Panc1 (cell line): ENCODE data around the gene PAK3. TPM values are rescaled to one million over a fixed set of nuclear protein-coding genes. Genes with fewer than 3 reads are reported as not detected.

ENCODE experiments used
- ATAC-seq: fragments of 200-7000 bp; cut with Tn5 transposase; 2 replicates; pipeline ENCODE4 v1.9.1; 2020; ENCODE audit warnings: mild to moderate bottlenecking, moderate library complexity
- BruUV-seq: library from RNA; stranded (reverse); fragments of 400-500 nt; replicated peaks from 2 replicates; lab custom pipeline; 2021; lab: Mats Ljungman, UMichigan
- CTCF ChIA-PET: fragments of 300-600 bp; sonication (Branson Sonifier 250); formaldehyde crosslinking; loops from one replicate; lab custom pipeline; 2022; ENCODE audit warnings: antibody characterized with exemption; lab: Charles Lee
- POLR2A ChIA-PET: fragments of 300-600 bp; sonication (Branson Sonifier 250); formaldehyde crosslinking; loops from one replicate; lab custom pipeline; 2022; ENCODE audit warnings: antibody characterized with exemption; lab: Charles Lee
- DNase-seq: peaks from one replicate; pipeline ENCODE4 v3.0.0-alpha.2; 2010; ENCODE audit warnings: low read depth, low spot score
- H3K27ac ChIP-seq: 2 replicates; pipeline ENCODE4 v1.5.1; 2011; ENCODE audit warnings: mild to moderate bottlenecking, low read length, inconsistent platforms
- H3K27me3 ChIP-seq: fragments of 200-500 bp; sonication (Bioruptor generic); 2 replicates; pipeline ENCODE4 v1.6.0; 2014; ENCODE audit warnings: low read length, inconsistent platforms; ENCODE audit not compliant: control insufficient read depth, insufficient read depth
- H3K36me3 ChIP-seq: fragments of 200-500 bp; sonication (Bioruptor generic); 2 replicates; pipeline ENCODE4 v1.5.1; 2014; ENCODE audit warnings: inconsistent platforms, mild to moderate bottlenecking, low read length, moderate library complexity; ENCODE audit not compliant: control insufficient read depth, insufficient read depth
- H3K4me1 ChIP-seq: 2 replicates; pipeline ENCODE4 v1.5.1; 2011; ENCODE audit warnings: inconsistent platforms, mild to moderate bottlenecking, low read length, moderate library complexity; ENCODE audit not compliant: control insufficient read depth, insufficient read depth
- H3K4me3 ChIP-seq, 2 experiments: 2 replicates each; pipeline ENCODE4 v1.5.1; 2011 to 2012; ENCODE audit warnings: low read depth in 2 of 2, low read length in 2 of 2, mild to moderate bottlenecking in 2 of 2, inconsistent platforms in 1 of 2, moderate library complexity in 1 of 2
- H3K9me3 ChIP-seq: fragments of 200-500 bp; sonication (Bioruptor generic); 2 replicates; pipeline ENCODE4 v1.5.1; 2014; ENCODE audit warnings: low read depth, mild to moderate bottlenecking, inconsistent platforms, low read length, moderate library complexity; ENCODE audit not compliant: control insufficient read depth, insufficient read depth
- CTCF ChIP-seq: fragments of 450-650 bp; IDR thresholded peaks from 2 replicates; pipeline ENCODE4 v1.5.1; 2017; ENCODE audit warnings: mild to moderate bottlenecking
- POLR2AphosphoS5 ChIP-seq: IDR thresholded peaks from 2 replicates; pipeline ENCODE4 v1.6.1; 2012; ENCODE audit warnings: mild to moderate bottlenecking, low read depth, low read length, moderate library complexity
- REST ChIP-seq, 2 experiments: IDR thresholded peaks; 2 replicates each; pipeline ENCODE4 v1.6.1; 2011 to 2012; ENCODE audit warnings: low read depth in 2 of 2, control low read depth in 1 of 2, low read length in 1 of 2, mild to moderate bottlenecking in 1 of 2, moderate library complexity in 1 of 2; ENCODE audit not compliant: insufficient read depth in 1 of 2
- SIN3A ChIP-seq: IDR thresholded peaks from 2 replicates; pipeline ENCODE4 v1.6.1; 2012; ENCODE audit warnings: low read depth, mild to moderate bottlenecking, low read length, moderate library complexity, borderline replicate concordance; ENCODE audit not compliant: insufficient read depth
- TCF7L2 ChIP-seq: IDR thresholded peaks from 2 replicates; pipeline ENCODE4 v1.6.1; 2011; ENCODE audit warnings: mild to moderate bottlenecking, low read depth, low read length, inconsistent platforms
- in situ Hi-C: cut with HindIII; loops from 2 replicates; pipeline ENCODE4 v1.10.0; 2016; ENCODE audit warnings: low sequenced_read_pairs, low pct_unique_long_range_greater_than_20kb
- intact Hi-C: fragments of 100-400 bp; cut with micrococcal nuclease; formaldehyde crosslinking; loops from one replicate; pipeline ENCODE4 v1.10.0; 2022; ENCODE audit not compliant: unreplicated experiment
- total RNA-seq: library from RNA; stranded (reverse); gene quantifications from one replicate; pipeline ENCODE4 v1.2.1, GENCODE V29; 2021; ENCODE audit not compliant: unreplicated experiment

PAK3 gene
- total RNA-seq, 1 experiment from 2014 or later: 0.15 TPM

- POLR2A ChIA-PET: no interaction called here
- H3K4me3 ChIP-seq: no peak overlapping the region
- in situ Hi-C loops (no loop called here), intact Hi-C loops (no loop called here)
- TF ChIP-seq CTCF (no peak), SIN3A (no peak), TCF7L2 (no peak), POLR2AphosphoS5 (no peak), REST (IDR thresholded peaks at IDR 0.05; ENCODE audit: insufficient read depth in 1 of 2, low read depth in 2 of 2, low read length in 1 of 2) (no peak)
- H3K36me3 ChIP-seq: no peaks in the 10 kb centered on the region
- H3K4me1 ChIP-seq: no peaks in the 10 kb centered on the region
- H3K27me3 ChIP-seq: no peaks in the 10 kb centered on the region
- no peak overlapping the region for H3K27ac ChIP-seq
- DNase-seq: no peak
- H3K9me3 ChIP-seq: no peaks in the 10 kb centered on the region
- no TSS peak for BruUV-seq
- no peak for ATAC-seq
- CTCF ChIA-PET: no interaction called here
These were observed 120.4 kb downstream of the PAK3 start for GRCh38 chrX:111216293-111216801.

GRCh38 chrX:111244235-111244750, 148.3 kb downstream of the PAK3 start:
- POLR2A ChIA-PET: no interaction called here
- Histone ChIP-seq H3K27me3 (no peaks in the 10 kb centered on the region; the same call in 1 of the 2 replicates), H3K4me1 (no peaks in the 10 kb centered on the region), H3K9me3 (no peaks in the 10 kb centered on the region), H3K27ac (no peak overlapping the region), H3K4me3 (no peak overlapping the region), H3K36me3 (no peaks in the 10 kb centered on the region)
- intact Hi-C loops: loop anchor here (2.0 to 10.0 kb wide), 5 partner anchors 69 to 799 kb away; partner anchors contain the start of gene PAK3
- ATAC-seq (no peak), DNase-seq (no peak)
- BruUV-seq: no TSS peak
- TF ChIP-seq CTCF: peak; percentile 60; the same call in 1 of the 2 replicates
- no peak for TF ChIP-seq REST (IDR thresholded peaks at IDR 0.05; ENCODE audit: insufficient read depth in 1 of 2, low read depth in 2 of 2, low read length in 1 of 2)
- CTCF ChIA-PET: interaction anchor here (0.6 to 1.0 kb wide), 3 partner anchors 51 to 391 kb away, joined by 3 to 11 read pairs (median 8); no protein-coding TSS in a partner anchor
- in situ Hi-C loops: no loop called here
